ENCODE results near the gene ACVRL1. TPM values are rescaled to one million over a fixed set of nuclear protein-coding genes. Genes with fewer than 3 reads are reported as not detected.
"Not testable (repeated sequence)": the region's sequence is repeated elsewhere in the genome, so short reads cannot be mapped to it uniquely, and the experiment has no call there.

ACVRL1 gene
- total RNA-seq, 3 donors from 2014 or later: 0.08 to 0.29 TPM; not detected in 1

GRCh38 chr12:51869931-51870330, 37.4 kb upstream of the ACVRL1 start:
- Mint-ChIP-seq H3K27me3 (ENCODE audit: low read depth) (peaks cover 48% of the 10 kb centered on the region), H3K36me3 (ENCODE audit: insufficient read depth) (no peaks in the 10 kb centered on the region), H3K4me3 (no peak overlapping the region), H3K9me3 (no peaks in the 10 kb centered on the region), H3K4me1 (ENCODE audit: low read depth) (peaks cover 18% of the 10 kb centered on the region)
- DNase-seq (no peak), ATAC-seq (no peak)

GRCh38 chr12:51870504-51870903, 36.8 kb upstream of the ACVRL1 start:
- H3K4me3 Mint-ChIP-seq: no peak overlapping the region
- H3K36me3 Mint-ChIP-seq (ENCODE audit: insufficient read depth): no peaks in the 10 kb centered on the region
- ATAC-seq (no peak), DNase-seq (no peak)
- peaks cover 18% of the 10 kb centered on the region for H3K4me1 Mint-ChIP-seq (ENCODE audit: low read depth)
- H3K9me3 Mint-ChIP-seq: no peaks in the 10 kb centered on the region
- peaks cover 42% of the 10 kb centered on the region for H3K27me3 Mint-ChIP-seq (ENCODE audit: low read depth)

DNA sequence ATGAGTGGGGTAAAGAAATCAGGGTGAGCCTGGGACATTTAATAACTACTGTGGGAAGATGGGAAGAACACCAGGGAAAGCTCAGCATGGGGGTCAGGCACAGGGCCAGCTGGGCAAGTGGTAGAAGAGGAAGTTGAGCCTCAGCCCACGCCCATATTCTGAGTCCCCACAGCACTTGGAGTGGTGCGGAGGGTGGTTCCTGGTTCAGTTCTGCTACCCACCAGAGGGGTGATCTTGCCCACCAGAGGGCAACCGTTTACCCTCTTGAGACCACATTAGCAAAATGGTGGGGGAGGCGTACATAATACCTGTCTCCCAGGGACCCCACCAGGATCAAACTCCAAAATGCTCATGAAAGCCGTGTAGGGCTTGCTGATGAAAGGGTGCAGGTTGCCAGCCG, 36.2 kb upstream of the ACVRL1 start:
- Mint-ChIP-seq H3K9me3 (no peaks in the 10 kb centered on the region), H3K4me3 (no peak overlapping the region), H3K27me3 (ENCODE audit: low read depth) (peaks cover 41% of the 10 kb centered on the region), H3K4me1 (ENCODE audit: low read depth) (peaks cover 18% of the 10 kb centered on the region), H3K36me3 (ENCODE audit: insufficient read depth) (no peaks in the 10 kb centered on the region)
- DNase-seq (no peak), ATAC-seq (no peak)

DNA sequence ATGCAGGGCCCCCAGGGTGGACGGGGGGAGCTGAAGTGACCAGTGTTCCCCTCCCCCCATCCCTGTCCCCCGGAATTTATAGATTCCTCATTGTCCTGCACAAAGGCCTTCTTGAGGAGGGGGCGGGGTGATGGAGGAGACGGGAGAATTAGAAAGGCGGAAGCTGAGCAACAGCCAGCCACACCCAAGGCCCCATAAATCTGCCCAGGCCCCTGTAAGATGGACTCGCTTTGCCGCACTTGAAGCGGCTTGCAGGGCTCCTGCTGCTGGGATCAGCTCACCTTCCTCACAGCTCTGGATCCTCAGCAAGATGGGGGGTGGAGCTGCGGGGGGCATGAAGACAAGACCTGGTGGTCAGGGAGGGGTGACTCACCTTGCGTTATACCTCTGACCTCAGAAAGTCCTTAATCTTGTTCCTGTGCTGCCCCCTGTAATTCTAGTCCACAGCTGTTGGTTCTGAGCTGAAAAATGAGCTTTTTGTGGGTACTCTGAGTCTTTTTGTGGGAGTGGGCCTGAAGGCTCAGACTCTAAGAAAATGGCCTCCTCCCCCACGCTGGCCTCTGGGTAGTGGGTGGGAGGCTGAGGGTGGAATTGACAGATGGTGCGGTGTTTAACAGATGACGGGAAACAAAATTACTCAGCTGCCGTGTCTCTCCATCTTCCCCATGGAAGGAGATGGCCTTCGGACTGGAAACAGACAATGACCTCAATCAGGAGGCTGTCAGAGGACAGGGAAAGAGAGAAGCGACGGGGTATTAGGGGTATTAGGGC, 35.2 kb upstream of the ACVRL1 start:
- ATAC-seq (no peak), DNase-seq (no peak)
- no peak overlapping the region for H3K4me3 Mint-ChIP-seq
- no peaks in the 10 kb centered on the region for H3K36me3 Mint-ChIP-seq (ENCODE audit: insufficient read depth)
- H3K9me3 Mint-ChIP-seq: no peaks in the 10 kb centered on the region
- H3K4me1 Mint-ChIP-seq (ENCODE audit: low read depth): peaks cover 18% of the 10 kb centered on the region
- H3K27me3 Mint-ChIP-seq (ENCODE audit: low read depth): peaks cover 39% of the 10 kb centered on the region

GRCh38 chr12:51872689-51872981, 34.7 kb upstream of the ACVRL1 start:
- Mint-ChIP-seq H3K9me3 (no peaks in the 10 kb centered on the region), H3K36me3 (ENCODE audit: insufficient read depth) (no peaks in the 10 kb centered on the region), H3K27me3 (ENCODE audit: low read depth) (peaks cover 34% of the 10 kb centered on the region), H3K4me1 (ENCODE audit: low read depth) (peaks cover 18% of the 10 kb centered on the region), H3K4me3 (no peak overlapping the region)
- DNase-seq (no peak), ATAC-seq (no peak)

- no peak overlapping the region for H3K4me3 Mint-ChIP-seq
- peaks cover 29% of the 10 kb centered on the region for H3K27me3 Mint-ChIP-seq (ENCODE audit: low read depth)
- ATAC-seq (no peak), DNase-seq (no peak)
- H3K36me3 Mint-ChIP-seq (ENCODE audit: insufficient read depth): no peaks in the 10 kb centered on the region
- H3K9me3 Mint-ChIP-seq: no peaks in the 10 kb centered on the region
- peaks cover 13% of the 10 kb centered on the region for H3K4me1 Mint-ChIP-seq (ENCODE audit: low read depth)
Observed at GRCh38 chr12:51873251-51873994, 33.9 kb upstream of the ACVRL1 start.

GRCh38 chr12:51874000-51874399, 33.3 kb upstream of the ACVRL1 start:
- Mint-ChIP-seq H3K9me3 (no peaks in the 10 kb centered on the region), H3K4me1 (ENCODE audit: low read depth) (peaks cover 7% of the 10 kb centered on the region), H3K4me3 (no peak overlapping the region), H3K36me3 (ENCODE audit: insufficient read depth) (no peaks in the 10 kb centered on the region), H3K27me3 (ENCODE audit: low read depth) (peaks cover 23% of the 10 kb centered on the region)
- ATAC-seq: no peak
- DNase-seq: no peak

GRCh38 chr12:51874486-51874885, 32.8 kb upstream of the ACVRL1 start:
- Mint-ChIP-seq H3K4me3 (no peak overlapping the region), H3K27me3 (ENCODE audit: low read depth) (peaks cover 25% of the 10 kb centered on the region), H3K36me3 (ENCODE audit: insufficient read depth) (no peaks in the 10 kb centered on the region), H3K9me3 (no peaks in the 10 kb centered on the region), H3K4me1 (ENCODE audit: low read depth) (peaks cover 7% of the 10 kb centered on the region)
- DNase-seq: no peak
- ATAC-seq: no peak

DNA sequence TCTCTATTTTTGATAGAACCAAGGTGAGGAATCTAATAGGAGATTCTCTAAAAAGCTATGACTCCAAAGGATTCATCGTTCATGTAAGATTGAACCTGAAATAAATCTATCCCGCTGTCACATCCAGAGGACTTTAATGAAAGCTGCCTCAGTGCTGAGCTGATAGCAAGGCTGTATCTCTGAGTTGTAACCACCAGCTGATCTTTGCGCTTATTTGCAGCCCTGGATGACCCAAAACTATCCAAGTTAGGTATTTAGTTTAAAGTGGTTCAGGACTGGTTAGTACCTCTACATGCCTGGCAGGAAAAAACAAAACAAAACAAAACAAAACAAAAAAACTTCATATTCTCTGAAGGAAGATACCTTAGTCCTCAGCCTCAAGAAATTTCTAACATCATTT, 28.2 kb upstream of the ACVRL1 start:
- Mint-ChIP-seq H3K4me3 (no peak overlapping the region), H3K9me3 (no peaks in the 10 kb centered on the region)

GRCh38 chr12:51883295-51883694, 24.0 kb upstream of the ACVRL1 start:
- Mint-ChIP-seq H3K27me3 (ENCODE audit: low read depth) (peaks cover 5% of the 10 kb centered on the region), H3K4me3 (no peak overlapping the region), H3K4me1 (ENCODE audit: low read depth) (peaks cover 16% of the 10 kb centered on the region), H3K36me3 (ENCODE audit: insufficient read depth) (no peaks in the 10 kb centered on the region), H3K9me3 (no peaks in the 10 kb centered on the region)
- no peak for ATAC-seq
- DNase-seq: no peak

More for the DNA sequence above, 28.2 kb upstream of the ACVRL1 start:
- ATAC-seq (no peak), DNase-seq (no peak)
- Mint-ChIP-seq H3K4me1 (ENCODE audit: low read depth) (no peaks in the 10 kb centered on the region), H3K36me3 (ENCODE audit: insufficient read depth) (no peaks in the 10 kb centered on the region), H3K27me3 (ENCODE audit: low read depth) (peaks cover 3% of the 10 kb centered on the region)

GRCh38 chr12:51883998-51884675, 23.2 kb upstream of the ACVRL1 start:
- H3K27me3 Mint-ChIP-seq (ENCODE audit: low read depth): peaks cover 6% of the 10 kb centered on the region
- DNase-seq (no peak), ATAC-seq (no peak)
- H3K9me3 Mint-ChIP-seq: no peaks in the 10 kb centered on the region
- H3K36me3 Mint-ChIP-seq (ENCODE audit: insufficient read depth): no peaks in the 10 kb centered on the region
- no peak overlapping the region for H3K4me3 Mint-ChIP-seq
- peaks cover 16% of the 10 kb centered on the region for H3K4me1 Mint-ChIP-seq (ENCODE audit: low read depth)

- H3K4me1 Mint-ChIP-seq (ENCODE audit: low read depth): peaks cover 16% of the 10 kb centered on the region
- DNase-seq (no peak), ATAC-seq (no peak)
Observed at GRCh38 chr12:51884676-51885229, 22.6 kb upstream of the ACVRL1 start.

GRCh38 chr12:51885294-51886020, 21.8 kb upstream of the ACVRL1 start:
- ATAC-seq, H3K4me3 Mint-ChIP-seq: not testable (repeated sequence)

More at GRCh38 chr12:51884676-51885229, 22.6 kb upstream of the ACVRL1 start:
- no peak overlapping the region for H3K4me3 Mint-ChIP-seq
- H3K36me3 Mint-ChIP-seq (ENCODE audit: insufficient read depth): no peaks in the 10 kb centered on the region
- no peaks in the 10 kb centered on the region for H3K9me3 Mint-ChIP-seq
- H3K27me3 Mint-ChIP-seq (ENCODE audit: low read depth): peaks cover 5% of the 10 kb centered on the region

More at GRCh38 chr12:51885294-51886020, 21.8 kb upstream of the ACVRL1 start:
- not testable (repeated sequence) for H3K27me3 Mint-ChIP-seq (ENCODE audit: low read depth); H3K36me3 Mint-ChIP-seq (ENCODE audit: insufficient read depth); H3K9me3 Mint-ChIP-seq; DNase-seq
- peaks cover 16% of the 10 kb centered on the region for H3K4me1 Mint-ChIP-seq (ENCODE audit: low read depth)
